ENCODE results near the gene SPHKAP.
"Not testable (repeated sequence)": the region's sequence is repeated elsewhere in the genome, so short reads cannot be mapped to it uniquely, and the experiment has no call there.

Gene SPHKAP

GRCh38 chr2:228102949-228103348, 78.5 kb downstream of the SPHKAP start:
- DNase-seq = no peak

- DNase-seq = no peak
These were observed 87.0 kb downstream of the SPHKAP start for GRCh38 chr2:228094377-228094921.

- no peak for DNase-seq
These were observed 89.4 kb downstream of the SPHKAP start for GRCh38 chr2:228092056-228092455.

- DNase-seq = no peak
These were observed 94.9 kb downstream of the SPHKAP start for GRCh38 chr2:228086561-228086960.

GRCh38 chr2:228084717-228085116, 96.8 kb downstream of the SPHKAP start:
- no peak for DNase-seq

- no peak for DNase-seq
These were observed 98.4 kb downstream of the SPHKAP start for GRCh38 chr2:228083131-228083530.

GRCh38 chr2:228082571-228082970, 98.9 kb downstream of the SPHKAP start:
- DNase-seq = no peak

- no peak for DNase-seq
These were observed 102.3 kb downstream of the SPHKAP start for GRCh38 chr2:228079194-228079593.

GRCh38 chr2:228076695-228077094, 104.8 kb downstream of the SPHKAP start:
- not testable (repeated sequence) for DNase-seq

- no peak for DNase-seq
These were observed 108.8 kb downstream of the SPHKAP start for GRCh38 chr2:228072669-228073068.

GRCh38 chr2:228067309-228067708, 114.2 kb downstream of the SPHKAP start:
- no peak for DNase-seq

GRCh38 chr2:228066126-228066798, 115.2 kb downstream of the SPHKAP start:
- no peak for DNase-seq

GRCh38 chr2:228065686-228066085, 115.8 kb downstream of the SPHKAP start:
- no peak for DNase-seq

- DNase-seq = no peak
These were observed 116.6 kb downstream of the SPHKAP start for GRCh38 chr2:228064796-228065315.

- no peak for DNase-seq
These were observed 117.5 kb downstream of the SPHKAP start for GRCh38 chr2:228064024-228064423.

- DNase-seq = no peak
These were observed 117.9 kb downstream of the SPHKAP start for GRCh38 chr2:228063558-228063957.

GRCh38 chr2:228059735-228060134, 121.8 kb downstream of the SPHKAP start:
- DNase-seq = no peak

GRCh38 chr2:228056293-228057097, 125.0 kb downstream of the SPHKAP start:
- DNase-seq = no peak

- peak; percentile 40 for DNase-seq
These were observed 132.5 kb downstream of the SPHKAP start for GRCh38 chr2:228048838-228049490.

- DNase-seq = no peak
These were observed 140.5 kb downstream of the SPHKAP start for GRCh38 chr2:228040995-228041394.

GRCh38 chr2:228039752-228040534, 141.5 kb downstream of the SPHKAP start:
- DNase-seq = no peak

- no peak for DNase-seq
These were observed 142.5 kb downstream of the SPHKAP start for GRCh38 chr2:228038967-228039366.

Measured in NCI-H1105 (cell line).